ENCODE data around the gene NGF.

DNA sequence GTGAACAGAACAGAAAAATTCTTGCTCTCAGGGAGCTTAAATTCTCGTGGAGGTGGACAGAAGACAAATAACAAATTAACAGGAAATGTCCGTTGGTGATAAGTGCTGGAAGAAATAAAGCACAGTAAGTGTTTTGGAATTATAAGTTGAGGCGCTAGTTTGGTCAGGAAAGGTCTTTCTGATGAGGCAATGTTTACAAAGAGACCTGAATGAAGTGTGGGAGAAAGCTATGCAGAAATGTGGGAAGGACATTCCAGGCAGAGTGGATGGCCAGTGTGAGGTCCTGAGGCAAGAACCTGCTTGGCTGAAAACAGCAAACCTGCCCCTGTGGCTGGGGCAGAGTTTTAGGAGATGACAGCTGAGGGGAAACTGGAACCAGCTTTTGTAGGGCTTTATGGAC, 23.3 kb downstream of the NGF start:
- TF ChIP-seq RFX5 (IDR thresholded peaks at IDR 0.05; ENCODE audit: low read depth, low read length) (no peak), POLR2A (IDR thresholded peaks at IDR 0.05; ENCODE audit: low read depth, low read length) (no peak), MXI1 (IDR thresholded peaks at IDR 0.05; ENCODE audit: borderline replicate concordance, low read depth, low read length) (no peak), CEBPB (IDR thresholded peaks at IDR 0.05; ENCODE audit: low read depth, low read length) (peak; percentile 71; the same call in 1 of the 2 replicates), MAFK (IDR thresholded peaks at IDR 0.05; ENCODE audit: low read depth, low read length) (no peak), RAD21 (IDR thresholded peaks at IDR 0.05; ENCODE audit: low read length) (peak; percentile 9; the same call in 1 of the 2 replicates)
- TF ChIP-seq, protein P1, sequence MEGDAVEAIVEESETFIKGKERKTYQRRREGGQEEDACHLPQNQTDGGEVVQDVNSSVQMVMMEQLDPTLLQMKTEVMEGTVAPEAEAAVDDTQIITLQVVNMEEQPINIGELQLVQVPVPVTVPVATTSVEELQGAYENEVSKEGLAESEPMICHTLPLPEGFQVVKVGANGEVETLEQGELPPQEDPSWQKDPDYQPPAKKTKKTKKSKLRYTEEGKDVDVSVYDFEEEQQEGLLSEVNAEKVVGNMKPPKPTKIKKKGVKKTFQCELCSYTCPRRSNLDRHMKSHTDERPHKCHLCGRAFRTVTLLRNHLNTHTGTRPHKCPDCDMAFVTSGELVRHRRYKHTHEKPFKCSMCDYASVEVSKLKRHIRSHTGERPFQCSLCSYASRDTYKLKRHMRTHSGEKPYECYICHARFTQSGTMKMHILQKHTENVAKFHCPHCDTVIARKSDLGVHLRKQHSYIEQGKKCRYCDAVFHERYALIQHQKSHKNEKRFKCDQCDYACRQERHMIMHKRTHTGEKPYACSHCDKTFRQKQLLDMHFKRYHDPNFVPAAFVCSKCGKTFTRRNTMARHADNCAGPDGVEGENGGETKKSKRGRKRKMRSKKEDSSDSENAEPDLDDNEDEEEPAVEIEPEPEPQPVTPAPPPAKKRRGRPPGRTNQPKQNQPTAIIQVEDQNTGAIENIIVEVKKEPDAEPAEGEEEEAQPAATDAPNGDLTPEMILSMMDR (conservative IDR thresholded peaks at IDR 0.05; ENCODE audit: low read depth, low read length), result no peak
- TF ChIP-seq, protein P2, sequence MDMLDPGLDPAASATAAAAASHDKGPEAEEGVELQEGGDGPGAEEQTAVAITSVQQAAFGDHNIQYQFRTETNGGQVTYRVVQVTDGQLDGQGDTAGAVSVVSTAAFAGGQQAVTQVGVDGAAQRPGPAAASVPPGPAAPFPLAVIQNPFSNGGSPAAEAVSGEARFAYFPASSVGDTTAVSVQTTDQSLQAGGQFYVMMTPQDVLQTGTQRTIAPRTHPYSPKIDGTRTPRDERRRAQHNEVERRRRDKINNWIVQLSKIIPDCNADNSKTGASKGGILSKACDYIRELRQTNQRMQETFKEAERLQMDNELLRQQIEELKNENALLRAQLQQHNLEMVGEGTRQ (IDR thresholded peaks at IDR 0.05; ENCODE audit: low read depth, low read length), result no peak
- TF ChIP-seq, protein P3, sequence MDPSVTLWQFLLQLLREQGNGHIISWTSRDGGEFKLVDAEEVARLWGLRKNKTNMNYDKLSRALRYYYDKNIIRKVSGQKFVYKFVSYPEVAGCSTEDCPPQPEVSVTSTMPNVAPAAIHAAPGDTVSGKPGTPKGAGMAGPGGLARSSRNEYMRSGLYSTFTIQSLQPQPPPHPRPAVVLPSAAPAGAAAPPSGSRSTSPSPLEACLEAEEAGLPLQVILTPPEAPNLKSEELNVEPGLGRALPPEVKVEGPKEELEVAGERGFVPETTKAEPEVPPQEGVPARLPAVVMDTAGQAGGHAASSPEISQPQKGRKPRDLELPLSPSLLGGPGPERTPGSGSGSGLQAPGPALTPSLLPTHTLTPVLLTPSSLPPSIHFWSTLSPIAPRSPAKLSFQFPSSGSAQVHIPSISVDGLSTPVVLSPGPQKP (IDR thresholded peaks at IDR 0.05; ENCODE audit: borderline replicate concordance, low read depth, low read length), result no peak

Measured in IMR-90 (cell line).